ENCODE measurements around the gene MYCBPAP.
A peak's percentile ranks its signal among the peaks of the same experiment; 100 is the strongest.

MYCBPAP gene

GRCh38 chr17:50541402-50541715 lies 33.1 kb downstream of the MYCBPAP start:
- no peak for DNase-seq

GRCh38 chr17:50541716-50542688 lies 33.8 kb downstream of the MYCBPAP start:
- peak; percentile 90 for DNase-seq

GRCh38 chr17:50542795-50543774 lies 34.8 kb downstream of the MYCBPAP start:
- no peak for DNase-seq

- DNase-seq, result no peak
Observed at GRCh38 chr17:50544516-50544915, 36.3 kb downstream of the MYCBPAP start.

- DNase-seq, result no peak
Observed at GRCh38 chr17:50545311-50545710, 37.1 kb downstream of the MYCBPAP start.

- no peak for DNase-seq
Observed at GRCh38 chr17:50546701-50547034, 38.4 kb downstream of the MYCBPAP start.

- DNase-seq, result peak; percentile 94
Observed at GRCh38 chr17:50547035-50547735, 38.9 kb downstream of the MYCBPAP start, which contains the start of gene SPATA20. TSS of gene SPATA20 (plus strand) at chr17:50547174. CDS start at chr17:50547209, 35 bp downstream.

GRCh38 chr17:50547736-50548083 lies 39.5 kb downstream of the MYCBPAP start:
- no peak for DNase-seq

GRCh38 chr17:50548831-50549230 lies 40.6 kb downstream of the MYCBPAP start:
- no peak for DNase-seq

- no peak for DNase-seq
Observed at GRCh38 chr17:50549256-50549941, 41.2 kb downstream of the MYCBPAP start.

- DNase-seq, result no peak
Observed at GRCh38 chr17:50549969-50550368, 41.7 kb downstream of the MYCBPAP start.

GRCh38 chr17:50550661-50551432 lies 42.6 kb downstream of the MYCBPAP start:
- DNase-seq, result no peak

- no peak for DNase-seq
Observed at GRCh38 chr17:50551433-50551815, 43.2 kb downstream of the MYCBPAP start.

- DNase-seq, result no peak
Observed at GRCh38 chr17:50551884-50552283, 43.6 kb downstream of the MYCBPAP start.

- no peak for DNase-seq
Observed at GRCh38 chr17:50554201-50554600, 46.0 kb downstream of the MYCBPAP start.

- no peak for DNase-seq
Observed at GRCh38 chr17:50556803-50557202, 48.6 kb downstream of the MYCBPAP start.

GRCh38 chr17:50557630-50558029 lies 49.4 kb downstream of the MYCBPAP start:
- DNase-seq, result no peak

- DNase-seq, result no peak
Observed at GRCh38 chr17:50558091-50558490, 49.9 kb downstream of the MYCBPAP start.

GRCh38 chr17:50558581-50558940 lies 50.3 kb downstream of the MYCBPAP start:
- DNase-seq, result no peak

- peak; percentile 48 for DNase-seq
Observed at GRCh38 chr17:50558941-50559614, 50.8 kb downstream of the MYCBPAP start.

GRCh38 chr17:50559674-50560184 lies 51.5 kb downstream of the MYCBPAP start:
- DNase-seq, result peak; percentile 64

Data from stimulated activated CD4-positive, alpha-beta T cell treated with anti-CD3 and anti-CD28 coated beads, Interleukin-15, amount 100 ng/mL, for 24 hours (primary cell).